Measurements from ENCODE around the gene RMRP. TPM values are rescaled to one million over a fixed set of nuclear protein-coding genes. Genes with fewer than 3 reads are reported as not detected.

The RMRP gene
- total and polyA plus RNA-seq, 4 donors, result 14,949 to 16,694 TPM; not detected in 2

DNA sequence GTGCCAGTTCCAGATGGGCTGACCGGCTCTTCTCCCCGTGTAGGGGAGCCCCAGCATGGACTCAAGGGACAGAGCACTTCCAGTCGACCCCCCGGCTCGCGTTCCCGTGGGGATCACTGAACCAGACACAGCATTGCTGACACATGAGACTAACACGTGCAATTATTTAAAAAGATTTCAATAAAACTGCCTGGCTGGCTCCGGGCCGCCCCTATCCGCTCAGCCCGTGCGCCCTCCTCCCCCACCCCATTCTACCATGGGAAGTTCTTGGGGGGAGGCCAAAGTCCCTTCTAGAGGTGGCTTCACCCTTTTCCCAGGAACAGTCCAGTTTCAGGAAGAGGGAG, 48.0 kb downstream of the RMRP start:
- H3K4me3 ChIP-seq (ENCODE audit: low read length in 2 of 2), result no peak overlapping the region
- no peaks in the 10 kb centered on the region for H3K4me1 ChIP-seq (ENCODE audit: control insufficient read depth in 1 of 2, insufficient read depth in 2 of 2, low read length in 2 of 2)
- no peaks in the 10 kb centered on the region for H3K9me3 ChIP-seq (ENCODE audit: control insufficient read depth, low read length)
- no peak overlapping the region for H3K27ac ChIP-seq (ENCODE audit: low read depth in 1 of 2, low read length in 2 of 2)
- ATAC-seq (ENCODE audit: low FRiP score) (no peak), DNase-seq (no peak)
- H3K36me3 ChIP-seq (ENCODE audit: control insufficient read depth in 1 of 2, insufficient read depth in 2 of 2, low read length in 1 of 2), result peaks cover 0 to 3% of the 10 kb centered on the region in 2 donors
- intact Hi-C loops (cut with DNase I), result loop anchor here in 1 of 2 donors (5.0 kb wide), 1 partner anchor 38 kb away; no protein-coding TSS in a partner anchor
- WGBS, 2 donors, result 64 to 65% methylated on average over 13 of the region's 13 CpGs
- no peaks in the 10 kb centered on the region for H3K27me3 ChIP-seq (ENCODE audit: control insufficient read depth in 1 of 2, insufficient read depth in 2 of 2, low read length in 1 of 2)

DNA sequence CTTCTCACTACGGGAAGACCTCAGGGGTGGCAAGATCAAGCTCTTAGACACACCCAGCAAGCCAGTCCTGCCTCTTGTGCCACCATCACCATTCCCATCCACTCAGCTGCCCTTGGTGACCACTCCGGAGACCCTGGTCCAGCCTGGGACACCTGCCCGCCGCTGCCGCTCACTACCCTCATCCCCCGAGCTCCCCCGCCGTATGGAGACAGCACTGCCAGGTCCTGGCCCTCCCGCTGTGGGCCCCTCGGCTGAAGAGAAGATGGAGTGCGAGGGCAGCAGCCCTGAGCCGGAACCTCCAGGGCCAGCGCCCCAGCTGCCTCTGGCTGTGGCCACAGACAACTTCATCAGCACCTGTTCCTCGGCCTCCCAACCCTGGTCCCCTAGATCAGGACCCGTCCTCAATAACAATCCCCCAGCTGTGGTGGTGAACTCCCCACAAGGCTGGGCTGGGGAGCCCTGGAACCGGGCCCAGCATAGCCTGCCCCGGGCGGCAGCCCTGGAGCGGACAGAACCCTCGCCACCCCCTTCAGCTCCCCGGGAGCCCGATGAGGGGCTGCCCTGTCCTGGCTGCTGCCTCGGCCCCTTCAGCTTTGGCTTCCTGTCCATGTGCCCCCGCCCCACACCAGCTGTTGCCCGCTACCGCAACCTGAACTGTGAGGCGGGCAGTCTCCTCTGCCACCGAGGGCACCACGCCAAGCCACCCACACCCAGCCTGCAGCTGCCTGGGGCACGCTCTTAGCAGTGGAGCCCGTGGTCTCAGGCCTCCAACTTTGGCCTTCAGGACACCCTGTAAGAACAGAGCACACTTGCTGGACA, 48.6 kb downstream of the RMRP start:
- peaks cover 0 to 3% of the 10 kb centered on the region in 2 donors for H3K36me3 ChIP-seq (ENCODE audit: control insufficient read depth in 1 of 2, insufficient read depth in 2 of 2, low read length in 1 of 2)
- H3K9me3 ChIP-seq (ENCODE audit: control insufficient read depth, low read length), result no peaks in the 10 kb centered on the region
- no peak overlapping the region for H3K4me3 ChIP-seq (ENCODE audit: low read length in 2 of 2)
- H3K27ac ChIP-seq (ENCODE audit: low read depth in 1 of 2, low read length in 2 of 2), result no peak overlapping the region
- intact Hi-C loops (cut with DNase I), result loop anchor here in 1 of 2 donors (5.0 kb wide), 1 partner anchor 38 kb away; no protein-coding TSS in a partner anchor
- 71 to 72% methylated on average over 30 to 31 of the region's 31 CpGs for WGBS, 2 donors
- no peaks in the 10 kb centered on the region for H3K4me1 ChIP-seq (ENCODE audit: control insufficient read depth in 1 of 2, insufficient read depth in 2 of 2, low read length in 2 of 2)
- H3K27me3 ChIP-seq (ENCODE audit: control insufficient read depth in 1 of 2, insufficient read depth in 2 of 2, low read length in 1 of 2), result no peaks in the 10 kb centered on the region
- ATAC-seq (ENCODE audit: low FRiP score) (no peak), DNase-seq (peak in 1 of 2 donors; percentile 76)

DNA sequence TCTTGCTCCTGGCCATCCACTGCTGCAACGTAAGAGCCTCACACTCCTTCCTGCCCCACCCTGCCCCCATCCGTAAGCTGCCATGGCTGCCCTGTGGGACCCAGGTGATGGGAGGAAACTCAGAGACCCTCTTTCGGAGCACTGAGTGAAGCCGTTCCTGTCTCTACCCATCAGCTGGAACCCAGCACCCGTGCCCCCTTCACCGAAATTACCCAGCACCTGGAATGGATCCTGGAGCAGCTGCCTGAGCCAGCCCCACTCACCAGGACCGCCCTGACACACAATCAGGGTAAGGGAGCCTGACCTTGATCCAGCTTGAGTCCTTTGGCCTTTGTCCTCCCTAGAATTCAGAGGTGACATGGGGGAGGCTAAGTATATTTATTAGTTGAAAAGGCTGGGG, 49.6 kb downstream of the RMRP start:
- WGBS, 2 donors, result 74 to 79% methylated on average over 7 of the region's 7 CpGs
- no peaks in the 10 kb centered on the region for H3K27me3 ChIP-seq (ENCODE audit: control insufficient read depth in 1 of 2, insufficient read depth in 2 of 2, low read length in 1 of 2)
- H3K9me3 ChIP-seq (ENCODE audit: control insufficient read depth, low read length), result no peaks in the 10 kb centered on the region
- DNase-seq, result no peak
- H3K27ac ChIP-seq (ENCODE audit: low read depth in 1 of 2, low read length in 2 of 2), result no peak overlapping the region
- intact Hi-C loops (cut with DNase I), result loop anchor here in 1 of 2 donors (5.0 kb wide), 1 partner anchor 39 kb away; no protein-coding TSS in a partner anchor
- H3K4me3 ChIP-seq (ENCODE audit: low read length in 2 of 2), result no peak overlapping the region
- no peak for ATAC-seq (ENCODE audit: low FRiP score)
- H3K36me3 ChIP-seq (ENCODE audit: control insufficient read depth in 1 of 2, insufficient read depth in 2 of 2, low read length in 1 of 2), result peaks cover 0 to 3% of the 10 kb centered on the region in 2 donors
- no peaks in the 10 kb centered on the region for H3K4me1 ChIP-seq (ENCODE audit: control insufficient read depth in 1 of 2, insufficient read depth in 2 of 2, low read length in 2 of 2)

Small RNA genes lying within 50 kb of the gene (microRNA-seq; reads per million reads assigned to microRNA genes)
- 0 to 1.8 reads per million in 2 donors for gene MIR4667

Other genes starting within 250 kb of the RMRP start
- gene RUSC2, start 167.9 kb downstream of the RMRP start, total RNA-seq, result 100 to 1,000 TPM in 1 of 2 donors, 10 to 100 TPM in 1; 65.8 to 112 TPM
- gene RUSC2, start 167.9 kb downstream of the RMRP start, polyA plus RNA-seq, result 10 to 100 TPM; 11.0 to 58.3 TPM
- 10 to 100 TPM; 52.1 to 58.2 TPM for gene TESK1, start 52.8 kb downstream of the RMRP start, total RNA-seq
- 10 to 100 TPM; 23.8 to 81.0 TPM for gene TESK1, start 52.8 kb downstream of the RMRP start, polyA plus RNA-seq
- 10 to 100 TPM in 1 of 2 donors, 1 to 10 TPM in 1; 3.7 to 11.5 TPM for gene CD72, start 39.6 kb downstream of the RMRP start, total RNA-seq
- gene CD72, start 39.6 kb downstream of the RMRP start, polyA plus RNA-seq, result 1 to 10 TPM; 1.6 to 3.4 TPM
- gene SIT1, start 7.1 kb downstream of the RMRP start, total RNA-seq, result 1 to 10 TPM in 1 of 2 donors, under 1 TPM in 1; 0.65 to 1.3 TPM
- gene SIT1, start 7.1 kb downstream of the RMRP start, polyA plus RNA-seq, result 1 to 10 TPM; 1.0 to 1.1 TPM
- 10 to 100 TPM; 53.7 to 79.6 TPM for gene CCDC107, start 273 bp upstream of the RMRP start, total RNA-seq
- gene CCDC107, start 273 bp upstream of the RMRP start, polyA plus RNA-seq, result 100 to 1,000 TPM in 1 of 2 donors, 10 to 100 TPM in 1; 65.7 to 224 TPM
- gene ARHGEF39, start 7.2 kb upstream of the RMRP start, total RNA-seq, result 1 to 10 TPM in 1 of 2 donors, under 1 TPM in 1; 0.75 to 1.7 TPM
- gene ARHGEF39, start 7.2 kb upstream of the RMRP start, polyA plus RNA-seq, result 1 to 10 TPM in 1 of 2 donors, under 1 TPM in 1; 0.25 to 1.8 TPM
- gene CA9, start 15.9 kb upstream of the RMRP start, total RNA-seq, result 1 to 10 TPM; 4.3 to 8.8 TPM
- gene CA9, start 15.9 kb upstream of the RMRP start, polyA plus RNA-seq, result under 1 TPM in 1 of 2 donors, not detected in 1; 0.79 TPM
- 1,000 to 10,000 TPM; 1,614 to 5,973 TPM for gene TPM2, start 31.9 kb upstream of the RMRP start, total RNA-seq
- gene TPM2, start 31.9 kb upstream of the RMRP start, polyA plus RNA-seq, result 1,000 to 10,000 TPM; 7,224 to 9,377 TPM
- 1,000 to 10,000 TPM in 1 of 2 donors, 100 to 1,000 TPM in 1; 735 to 1,271 TPM for gene TLN1, start 74.2 kb upstream of the RMRP start, total RNA-seq
- 100 to 1,000 TPM; 160 to 382 TPM for gene TLN1, start 74.2 kb upstream of the RMRP start, polyA plus RNA-seq
- gene CREB3, start 74.6 kb upstream of the RMRP start, total RNA-seq, result 10 to 100 TPM; 39.5 to 51.3 TPM
- gene CREB3, start 74.6 kb upstream of the RMRP start, polyA plus RNA-seq, result 10 to 100 TPM; 46.2 to 62.0 TPM
- 10 to 100 TPM; 83.8 to 83.9 TPM for gene GBA2, start 91.2 kb upstream of the RMRP start, total RNA-seq
- gene GBA2, start 91.2 kb upstream of the RMRP start, polyA plus RNA-seq, result 100 to 1,000 TPM in 1 of 2 donors, 10 to 100 TPM in 1; 18.5 to 122 TPM
- gene RGP1, start 91.3 kb upstream of the RMRP start, total RNA-seq, result 10 to 100 TPM; 30.0 to 32.4 TPM
- gene RGP1, start 91.3 kb upstream of the RMRP start, polyA plus RNA-seq, result 10 to 100 TPM; 11.0 to 13.0 TPM
- 1 to 10 TPM; 2.0 TPM for gene MSMP, start 96.3 kb upstream of the RMRP start, total RNA-seq
- not detected for gene MSMP, start 96.3 kb upstream of the RMRP start, polyA plus RNA-seq
- 10 to 100 TPM; 39.7 to 45.6 TPM for gene NPR2, start 133.6 kb upstream of the RMRP start, total RNA-seq
- gene NPR2, start 133.6 kb upstream of the RMRP start, polyA plus RNA-seq, result 10 to 100 TPM; 13.3 to 85.0 TPM
- gene SPAG8, start 154.2 kb upstream of the RMRP start, total RNA-seq, result 1 to 10 TPM in 1 of 2 donors, under 1 TPM in 1; 0.71 to 3.0 TPM
- gene SPAG8, start 154.2 kb upstream of the RMRP start, polyA plus RNA-seq, result 1 to 10 TPM in 1 of 2 donors, not detected in 1; 4.4 TPM
- 10 to 100 TPM; 21.3 to 26.0 TPM for gene HINT2, start 157.0 kb upstream of the RMRP start, total RNA-seq
- 10 to 100 TPM; 34.8 to 61.5 TPM for gene HINT2, start 157.0 kb upstream of the RMRP start, polyA plus RNA-seq
- gene FAM221B, start 170.7 kb upstream of the RMRP start, total RNA-seq, result not detected
- gene FAM221B, start 170.7 kb upstream of the RMRP start, polyA plus RNA-seq, result under 1 TPM in 1 of 2 donors, not detected in 1; 0.13 TPM
- 10 to 100 TPM; 16.3 to 20.8 TPM for gene TMEM8B, start 171.2 kb upstream of the RMRP start, total RNA-seq
- gene TMEM8B, start 171.2 kb upstream of the RMRP start, polyA plus RNA-seq, result 10 to 100 TPM in 1 of 2 donors, 1 to 10 TPM in 1; 6.8 to 31.2 TPM
- gene OR13J1, start 212.4 kb upstream of the RMRP start, total RNA-seq, result not detected
- gene OR13J1, start 212.4 kb upstream of the RMRP start, polyA plus RNA-seq, result not detected
- gene HRCT1, start 248.2 kb upstream of the RMRP start, total RNA-seq, result 10 to 100 TPM; 14.2 to 23.1 TPM
- 10 to 100 TPM; 17.4 to 25.7 TPM for gene HRCT1, start 248.2 kb upstream of the RMRP start, polyA plus RNA-seq

All from aorta (tissue), 5 donors.